HepG2 (cell line): ENCODE data around the gene WWP2. TPM values are rescaled to one million over a fixed set of nuclear protein-coding genes. Genes with fewer than 3 reads are reported as not detected.

Source experiments
- ATAC-seq: fragments of 200-7000 bp; cut with Tn5 transposase; 3 replicates; pipeline ENCODE4 v1.9.1; 2020; ENCODE audit warnings: mild to moderate bottlenecking, moderate library complexity
- BruUV-seq: library from RNA; stranded (reverse); fragments of 400-500 nt; replicated peaks from 2 replicates; lab custom pipeline; 2021; lab: Mats Ljungman, UMichigan
- CTCF ChIA-PET: fragments of 300-600 bp; formaldehyde crosslinking; extraction: SDS; loops from one replicate; lab custom pipeline; 2021; ENCODE audit warnings: low total read pairs, inconsistent platforms, low intra/inter-chr PET ratio; lab: Yijun Ruan, JAX
- POLR2A ChIA-PET: fragments of 350-600 bp; sonication (Branson Sonifier 250); formaldehyde crosslinking; loops from one replicate; lab custom pipeline; 2020; ENCODE audit warnings: antibody characterized with exemption, inconsistent platforms; lab: Yijun Ruan, JAX
- DNase-seq: peaks from one replicate; pipeline ENCODE4 v3.0.0-alpha.2; 2015; ENCODE audit warnings: low spot score
- FAIRE-seq: peaks from 3 replicates; lab custom pipeline; 2011; peaks lifted over from hg19 to GRCh38; lab: Jason Lieb, UNC
- H2AFZ ChIP-seq: one replicate; pipeline ENCODE4 v1.6.1; 2011; ENCODE audit warnings: low read length, inconsistent platforms
- H3K27ac ChIP-seq: fragments of 300-600 bp; 3 replicates; pipeline ENCODE4 v1.8.0; 2011; ENCODE audit warnings: mixed run types, mild to moderate bottlenecking, mixed read lengths, low read length, inconsistent platforms; ENCODE audit not compliant: insufficient read depth; ENCODE audit errors: extremely low read length
- H3K27me3 ChIP-seq, 2 experiments: fragments of 200-600 bp in 1 of 2; 2 replicates in 1 of 2; 3 replicates in 1 of 2; pipeline versions ENCODE4 v1.6.0 to v1.8.0; 2011; ENCODE audit warnings: low read length in 2 of 2, mild to moderate bottlenecking in 2 of 2, moderate library complexity in 2 of 2, inconsistent platforms in 1 of 2; ENCODE audit not compliant: insufficient read depth in 2 of 2, control insufficient read depth in 1 of 2
- H3K36me3 ChIP-seq, 2 experiments: fragments of 200-600 bp in 1 of 2; replicated peaks in 1 of 2; 2 replicates in 1 of 2; 3 replicates in 1 of 2; pipeline versions ENCODE4 v1.5.1 to v1.8.0; 2011; ENCODE audit warnings: low read length in 2 of 2, inconsistent platforms in 1 of 2; ENCODE audit not compliant: insufficient read depth in 2 of 2, control insufficient read depth in 1 of 2
- H3K4me1 ChIP-seq: 2 replicates; pipeline ENCODE4 v1.5.1; 2012; ENCODE audit warnings: low read length, inconsistent platforms; ENCODE audit not compliant: insufficient read depth
- H3K4me2 ChIP-seq: 2 replicates; pipeline ENCODE4 v1.6.0; 2011; ENCODE audit warnings: low read depth, low read length, inconsistent platforms
- H3K4me3 ChIP-seq, 3 experiments: fragments of 200-600 bp in 1 of 3; sonication (generic), shearing (Covaris generic) in 1 of 3; replicated peaks in 1 of 3; 2 replicates each; pipeline ENCODE4 v1.5.1; 2011 to 2016; ENCODE audit warnings: low read length in 3 of 3, inconsistent platforms in 2 of 3, low read depth in 2 of 3, mild to moderate bottlenecking in 2 of 3, control low read depth in 1 of 3, mixed read lengths in 1 of 3; ENCODE audit not compliant: insufficient read depth in 1 of 3
- H3K79me2 ChIP-seq: one replicate; pipeline ENCODE4 v1.6.1; 2011; ENCODE audit warnings: low read length, inconsistent platforms; ENCODE audit not compliant: insufficient read depth
- H3K9ac ChIP-seq: 2 replicates; pipeline ENCODE4 v1.6.0; 2011; ENCODE audit warnings: mild to moderate bottlenecking, low read depth, low read length, inconsistent platforms; ENCODE audit not compliant: insufficient read depth
- H3K9me3 ChIP-seq: 2 replicates; pipeline ENCODE4 v1.5.1; 2012; ENCODE audit warnings: mild to moderate bottlenecking, low read length
- H4K20me1 ChIP-seq: 2 replicates; pipeline ENCODE4 v1.6.0; 2011; ENCODE audit warnings: inconsistent platforms, mild to moderate bottlenecking, low read length, moderate library complexity; ENCODE audit not compliant: insufficient read depth
- ATF7 ChIP-seq, 2 experiments: fragments of 450-650 bp in 1 of 2; sonication (generic) in 1 of 2; formaldehyde crosslinking in 1 of 2; IDR thresholded peaks; 2 replicates each; pipeline versions ENCODE4 v1.4.0 to v1.6.1; 2016 to 2020; ENCODE audit warnings: antibody characterized with exemption in 1 of 2, mild to moderate bottlenecking in 1 of 2, missing genetic modification reagents in 1 of 2
- CCDC6 ChIP-seq: sonication (generic); formaldehyde crosslinking; IDR thresholded peaks from 2 replicates; pipeline ENCODE4 v1.8.1; 2022; ENCODE audit warnings: mild to moderate bottlenecking, missing genetic modification reagents, moderate library complexity
- PCBP1 ChIP-seq: fragments of 200-400 bp; formaldehyde crosslinking; IDR thresholded peaks from 2 replicates; pipeline ENCODE4 v1.6.1; 2017; ENCODE audit warnings: mild to moderate bottlenecking, low read depth, low read length, borderline replicate concordance
- STAG1 ChIP-seq: sonication (generic); formaldehyde crosslinking; IDR thresholded peaks from 2 replicates; pipeline ENCODE4 v1.4.0; 2020; ENCODE audit warnings: missing genetic modification reagents
- ZSCAN9 ChIP-seq: IDR thresholded peaks from 2 replicates; pipeline ENCODE4 v1.6.1; 2016; ENCODE audit warnings: borderline replicate concordance
- WGBS: methylation state at CpG from one replicate; pipeline ENCODE4 v1.1.6; 2017; ENCODE audit warnings: low lambda C conversion rate; 5-methylcytosine and 5-hydroxymethylcytosine counted together
- in situ Hi-C: cut with HindIII; loops from 2 replicates; pipeline ENCODE4 v1.10.0; 2017; ENCODE audit warnings: low pct_unique_long_range_greater_than_20kb; ENCODE audit not compliant: extremely low pct_ligation_motif_present
- intact Hi-C: fragments of 100-400 bp; cut with micrococcal nuclease; formaldehyde crosslinking; loops from one replicate; pipeline ENCODE4 v1.10.0; 2022; ENCODE audit not compliant: unreplicated experiment
- polyA plus RNA-seq, 8 experiments: library from polyadenylated mRNA; depleted of rRNA in 3 of 8; stranded (reverse) in 7 of 8; unstranded in 1 of 8; fragments of >200 nt; fragmentation: Illumina TruSeq in 4 of 8; extraction: Trizol in 4 of 8; gene quantifications; 2 replicates each; pipeline versions ENCODE4 v1.2.1 to v1.2.3, GENCODE V29; 2011 to 2016; ENCODE audit warnings: low read depth in 4 of 8, missing spikeins in 1 of 8, mixed read lengths in 1 of 8; ENCODE audit not compliant: insufficient read depth in 1 of 8
- total RNA-seq, 5 experiments: library from RNA; depleted of rRNA; stranded (reverse); fragments of >200 nt; fragmentation: Illumina TruSeq; extraction: Trizol; gene quantifications; 2 replicates each; pipeline ENCODE4 v1.2.3, GENCODE V29; 2016; ENCODE audit warnings: low read depth in 1 of 5
- TF ChIP-seq, protein P1 (sequence below): sonication (generic); formaldehyde crosslinking; IDR thresholded peaks from 2 replicates; pipeline ENCODE4 v1.5.0; 2020; ENCODE audit warnings: mild to moderate bottlenecking, missing genetic modification reagents, moderate library complexity
- TF ChIP-seq, protein P2 (sequence below): sonication (generic); formaldehyde crosslinking; IDR thresholded peaks from 2 replicates; pipeline ENCODE4 v1.5.0; 2020; ENCODE audit warnings: mild to moderate bottlenecking, missing genetic modification reagents, borderline replicate concordance

The WWP2 gene
- total and polyA plus RNA-seq, 2 of the 13 experiments (the other 11 are each of a cell fraction or from before 2014, with no cell fraction given): 11.4 to 28.2 TPM

DNA sequence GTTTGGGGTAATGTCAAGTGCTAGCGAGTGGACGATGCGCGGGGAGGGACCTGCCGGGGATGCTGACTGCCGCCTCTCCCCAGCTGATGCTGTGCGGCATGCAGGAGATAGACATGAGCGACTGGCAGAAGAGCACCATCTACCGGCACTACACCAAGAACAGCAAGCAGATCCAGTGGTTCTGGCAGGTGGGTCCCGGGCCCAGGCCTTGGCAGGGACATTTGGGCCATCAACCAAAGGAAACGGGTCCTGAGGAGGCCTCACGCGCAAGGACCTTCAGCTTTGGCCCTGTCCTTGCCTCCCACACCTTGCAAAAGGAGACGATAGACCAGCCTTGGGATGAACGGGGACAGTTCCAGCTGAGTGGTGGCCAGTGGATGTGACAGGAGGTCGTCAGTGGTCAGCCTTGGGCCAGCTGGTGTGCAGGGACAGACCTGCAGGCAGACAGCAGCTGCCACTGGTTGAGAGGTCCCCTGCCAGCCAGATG, 175.4 kb downstream of the WWP2 start:
- Histone ChIP-seq H3K36me3 (peaks cover 49 to 70% of the 10 kb centered on the region in 2 experiments), H3K27ac (no peak overlapping the region), H3K79me2 (no peaks in the 10 kb centered on the region), H3K4me3 (no peak overlapping the region), H3K9me3 (no peaks in the 10 kb centered on the region), H2AFZ (no peak overlapping the region), H4K20me1 (no peaks in the 10 kb centered on the region), H3K9ac (no peak overlapping the region), H3K4me1 (no peaks in the 10 kb centered on the region), H3K4me2 (no peak overlapping the region), H3K27me3 (no peaks in the 10 kb centered on the region)
- whole genome bisulfite sequencing: 91% methylated on average over 14 of the region's 16 CpGs
- intact Hi-C loops: no loop called here
- ChIA-PET CTCF (no interaction called here), POLR2A (no interaction called here)
- BruUV-seq: no TSS peak
- DNase-seq: peak; percentile 50
- peak; percentile 71 for ATAC-seq
- peak; percentile 80 for FAIRE-seq
- in situ Hi-C loops: no loop called here
- TF ChIP-seq ZSCAN9 (no peak), ATF7 (IDR thresholded peaks at IDR 0.05) (no peak), ATF7 (CRISPR knock-in tag; IDR thresholded peaks at IDR 0.05) (no peak), PCBP1 (no peak), STAG1 (CRISPR knock-in tag) (peak; percentile 90), CCDC6 (CRISPR knock-in tag) (no peak)
- TF ChIP-seq, protein P1, sequence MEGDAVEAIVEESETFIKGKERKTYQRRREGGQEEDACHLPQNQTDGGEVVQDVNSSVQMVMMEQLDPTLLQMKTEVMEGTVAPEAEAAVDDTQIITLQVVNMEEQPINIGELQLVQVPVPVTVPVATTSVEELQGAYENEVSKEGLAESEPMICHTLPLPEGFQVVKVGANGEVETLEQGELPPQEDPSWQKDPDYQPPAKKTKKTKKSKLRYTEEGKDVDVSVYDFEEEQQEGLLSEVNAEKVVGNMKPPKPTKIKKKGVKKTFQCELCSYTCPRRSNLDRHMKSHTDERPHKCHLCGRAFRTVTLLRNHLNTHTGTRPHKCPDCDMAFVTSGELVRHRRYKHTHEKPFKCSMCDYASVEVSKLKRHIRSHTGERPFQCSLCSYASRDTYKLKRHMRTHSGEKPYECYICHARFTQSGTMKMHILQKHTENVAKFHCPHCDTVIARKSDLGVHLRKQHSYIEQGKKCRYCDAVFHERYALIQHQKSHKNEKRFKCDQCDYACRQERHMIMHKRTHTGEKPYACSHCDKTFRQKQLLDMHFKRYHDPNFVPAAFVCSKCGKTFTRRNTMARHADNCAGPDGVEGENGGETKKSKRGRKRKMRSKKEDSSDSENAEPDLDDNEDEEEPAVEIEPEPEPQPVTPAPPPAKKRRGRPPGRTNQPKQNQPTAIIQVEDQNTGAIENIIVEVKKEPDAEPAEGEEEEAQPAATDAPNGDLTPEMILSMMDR (CRISPR knock-in tag): peak; percentile 73
- TF ChIP-seq, protein P2, sequence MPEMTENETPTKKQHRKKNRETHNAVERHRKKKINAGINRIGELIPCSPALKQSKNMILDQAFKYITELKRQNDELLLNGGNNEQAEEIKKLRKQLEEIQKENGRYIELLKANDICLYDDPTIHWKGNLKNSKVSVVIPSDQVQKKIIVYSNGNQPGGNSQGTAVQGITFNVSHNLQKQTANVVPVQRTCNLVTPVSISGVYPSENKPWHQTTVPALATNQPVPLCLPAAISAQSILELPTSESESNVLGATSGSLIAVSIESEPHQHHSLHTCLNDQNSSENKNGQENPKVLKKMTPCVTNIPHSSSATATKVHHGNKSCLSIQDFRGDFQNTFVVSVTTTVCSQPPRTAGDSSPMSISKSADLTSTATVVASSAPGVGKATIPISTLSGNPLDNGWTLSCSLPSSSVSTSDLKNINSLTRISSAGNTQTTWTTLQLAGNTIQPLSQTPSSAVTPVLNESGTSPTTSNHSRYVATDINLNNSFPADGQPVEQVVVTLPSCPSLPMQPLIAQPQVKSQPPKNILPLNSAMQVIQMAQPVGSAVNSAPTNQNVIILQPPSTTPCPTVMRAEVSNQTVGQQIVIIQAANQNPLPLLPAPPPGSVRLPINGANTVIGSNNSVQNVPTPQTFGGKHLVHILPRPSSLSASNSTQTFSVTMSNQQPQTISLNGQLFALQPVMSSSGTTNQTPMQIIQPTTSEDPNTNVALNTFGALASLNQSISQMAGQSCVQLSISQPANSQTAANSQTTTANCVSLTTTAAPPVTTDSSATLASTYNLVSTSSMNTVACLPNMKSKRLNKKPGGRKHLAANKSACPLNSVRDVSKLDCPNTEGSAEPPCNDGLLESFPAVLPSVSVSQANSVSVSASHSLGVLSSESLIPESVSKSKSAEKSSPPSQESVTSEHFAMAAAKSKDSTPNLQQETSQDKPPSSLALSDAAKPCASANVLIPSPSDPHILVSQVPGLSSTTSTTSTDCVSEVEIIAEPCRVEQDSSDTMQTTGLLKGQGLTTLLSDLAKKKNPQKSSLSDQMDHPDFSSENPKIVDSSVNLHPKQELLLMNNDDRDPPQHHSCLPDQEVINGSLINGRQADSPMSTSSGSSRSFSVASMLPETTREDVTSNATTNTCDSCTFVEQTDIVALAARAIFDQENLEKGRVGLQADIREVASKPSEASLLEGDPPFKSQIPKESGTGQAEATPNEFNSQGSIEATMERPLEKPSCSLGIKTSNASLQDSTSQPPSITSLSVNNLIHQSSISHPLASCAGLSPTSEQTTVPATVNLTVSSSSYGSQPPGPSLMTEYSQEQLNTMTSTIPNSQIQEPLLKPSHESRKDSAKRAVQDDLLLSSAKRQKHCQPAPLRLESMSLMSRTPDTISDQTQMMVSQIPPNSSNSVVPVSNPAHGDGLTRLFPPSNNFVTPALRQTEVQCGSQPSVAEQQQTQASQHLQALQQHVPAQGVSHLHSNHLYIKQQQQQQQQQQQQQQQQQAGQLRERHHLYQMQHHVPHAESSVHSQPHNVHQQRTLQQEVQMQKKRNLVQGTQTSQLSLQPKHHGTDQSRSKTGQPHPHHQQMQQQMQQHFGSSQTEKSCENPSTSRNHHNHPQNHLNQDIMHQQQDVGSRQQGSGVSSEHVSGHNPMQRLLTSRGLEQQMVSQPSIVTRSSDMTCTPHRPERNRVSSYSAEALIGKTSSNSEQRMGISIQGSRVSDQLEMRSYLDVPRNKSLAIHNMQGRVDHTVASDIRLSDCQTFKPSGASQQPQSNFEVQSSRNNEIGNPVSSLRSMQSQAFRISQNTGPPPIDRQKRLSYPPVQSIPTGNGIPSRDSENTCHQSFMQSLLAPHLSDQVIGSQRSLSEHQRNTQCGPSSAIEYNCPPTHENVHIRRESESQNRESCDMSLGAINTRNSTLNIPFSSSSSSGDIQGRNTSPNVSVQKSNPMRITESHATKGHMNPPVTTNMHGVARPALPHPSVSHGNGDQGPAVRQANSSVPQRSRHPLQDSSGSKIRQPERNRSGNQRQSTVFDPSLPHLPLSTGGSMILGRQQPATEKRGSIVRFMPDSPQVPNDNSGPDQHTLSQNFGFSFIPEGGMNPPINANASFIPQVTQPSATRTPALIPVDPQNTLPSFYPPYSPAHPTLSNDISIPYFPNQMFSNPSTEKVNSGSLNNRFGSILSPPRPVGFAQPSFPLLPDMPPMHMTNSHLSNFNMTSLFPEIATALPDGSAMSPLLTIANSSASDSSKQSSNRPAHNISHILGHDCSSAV (CRISPR knock-in tag): no peak
